PFSK-1 (cell line): ENCODE data around the gene CNN2.

Experiments
- POLR2AphosphoS5 ChIP-seq: IDR thresholded peaks from 2 replicates; pipeline ENCODE4 v1.6.1; 2012; ENCODE audit warnings: low read depth, mild to moderate bottlenecking, control low read depth, low read length, moderate library complexity
- TAF1 ChIP-seq: IDR thresholded peaks from 2 replicates; pipeline ENCODE4 v1.6.1; 2012; ENCODE audit warnings: low read length, control low read depth, borderline replicate concordance; ENCODE audit not compliant: insufficient read depth
- TF ChIP-seq, protein P1 (sequence below), 2 experiments: IDR thresholded peaks; 2 replicates each; pipeline versions ENCODE4 v1.6.1 to v1.8.0; 2011 to 2012; ENCODE audit warnings: low read depth in 2 of 2, low read length in 2 of 2, control low read depth in 1 of 2, inconsistent platforms in 1 of 2, mild to moderate bottlenecking in 1 of 2, moderate library complexity in 1 of 2; ENCODE audit not compliant: insufficient read depth in 1 of 2

DNA sequence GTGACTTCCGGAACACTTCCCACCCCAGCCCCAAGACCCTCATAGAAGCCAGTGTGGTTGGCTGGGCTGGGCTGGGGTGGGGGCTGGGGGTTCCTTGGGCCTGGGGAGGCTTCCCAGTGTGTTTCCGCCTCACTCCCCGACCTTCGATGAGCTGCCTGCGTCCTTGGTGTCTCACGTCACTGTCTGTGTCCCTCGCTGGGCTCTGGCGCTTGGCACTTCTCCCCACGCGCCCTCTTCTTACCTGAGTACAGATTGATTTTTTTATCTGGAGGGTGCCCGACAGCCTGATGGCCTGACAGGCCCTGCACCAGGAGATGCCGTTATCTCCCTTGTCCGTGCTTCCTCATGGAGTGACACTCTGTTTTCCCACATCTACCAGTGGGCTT lies 33.7 kb upstream of the CNN2 start:
- TF ChIP-seq TAF1 = no peak
- no peak for TF ChIP-seq POLR2AphosphoS5
- TF ChIP-seq, protein P1, sequence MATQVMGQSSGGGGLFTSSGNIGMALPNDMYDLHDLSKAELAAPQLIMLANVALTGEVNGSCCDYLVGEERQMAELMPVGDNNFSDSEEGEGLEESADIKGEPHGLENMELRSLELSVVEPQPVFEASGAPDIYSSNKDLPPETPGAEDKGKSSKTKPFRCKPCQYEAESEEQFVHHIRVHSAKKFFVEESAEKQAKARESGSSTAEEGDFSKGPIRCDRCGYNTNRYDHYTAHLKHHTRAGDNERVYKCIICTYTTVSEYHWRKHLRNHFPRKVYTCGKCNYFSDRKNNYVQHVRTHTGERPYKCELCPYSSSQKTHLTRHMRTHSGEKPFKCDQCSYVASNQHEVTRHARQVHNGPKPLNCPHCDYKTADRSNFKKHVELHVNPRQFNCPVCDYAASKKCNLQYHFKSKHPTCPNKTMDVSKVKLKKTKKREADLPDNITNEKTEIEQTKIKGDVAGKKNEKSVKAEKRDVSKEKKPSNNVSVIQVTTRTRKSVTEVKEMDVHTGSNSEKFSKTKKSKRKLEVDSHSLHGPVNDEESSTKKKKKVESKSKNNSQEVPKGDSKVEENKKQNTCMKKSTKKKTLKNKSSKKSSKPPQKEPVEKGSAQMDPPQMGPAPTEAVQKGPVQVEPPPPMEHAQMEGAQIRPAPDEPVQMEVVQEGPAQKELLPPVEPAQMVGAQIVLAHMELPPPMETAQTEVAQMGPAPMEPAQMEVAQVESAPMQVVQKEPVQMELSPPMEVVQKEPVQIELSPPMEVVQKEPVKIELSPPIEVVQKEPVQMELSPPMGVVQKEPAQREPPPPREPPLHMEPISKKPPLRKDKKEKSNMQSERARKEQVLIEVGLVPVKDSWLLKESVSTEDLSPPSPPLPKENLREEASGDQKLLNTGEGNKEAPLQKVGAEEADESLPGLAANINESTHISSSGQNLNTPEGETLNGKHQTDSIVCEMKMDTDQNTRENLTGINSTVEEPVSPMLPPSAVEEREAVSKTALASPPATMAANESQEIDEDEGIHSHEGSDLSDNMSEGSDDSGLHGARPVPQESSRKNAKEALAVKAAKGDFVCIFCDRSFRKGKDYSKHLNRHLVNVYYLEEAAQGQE (IDR thresholded peaks at IDR 0.05; ENCODE audit: insufficient read depth in 1 of 2, low read depth in 2 of 2, low read length in 2 of 2) = no peak
